ENCODE data around the gene CYP2A7.
"Not testable (repeated sequence)": the region's sequence is repeated elsewhere in the genome, so short reads cannot be mapped to it uniquely, and the experiment has no call there.

GRCh38 chr19:40874874-40875273, 7.2 kb downstream of the CYP2A7 start:
- not testable (repeated sequence) for TF ChIP-seq SP1 (IDR thresholded peaks at IDR 0.05); L3MBTL2 (conservative IDR thresholded peaks at IDR 0.05); FOXM1 (IDR thresholded peaks at IDR 0.05; ENCODE audit: borderline replicate concordance); BHLHE40 (IDR thresholded peaks at IDR 0.05; ENCODE audit: borderline replicate concordance); SUZ12 (IDR thresholded peaks at IDR 0.05); TARDBP (IDR thresholded peaks at IDR 0.05); NFRKB (IDR thresholded peaks at IDR 0.05); ZNF384 (IDR thresholded peaks at IDR 0.05)
